GM19351 (cell line): ENCODE results near the gene UBE3C.
A peak's percentile ranks its signal among the peaks of the same experiment; 100 is the strongest.

Experiments used
- ATAC-seq: cut with Tn5 transposase; IDR thresholded peaks from one replicate; pipeline ENCODE4 v1.9.1; 2021; ENCODE audit warnings: mild to moderate bottlenecking, moderate library complexity; ENCODE audit not compliant: unreplicated experiment

UBE3C gene

DNA sequence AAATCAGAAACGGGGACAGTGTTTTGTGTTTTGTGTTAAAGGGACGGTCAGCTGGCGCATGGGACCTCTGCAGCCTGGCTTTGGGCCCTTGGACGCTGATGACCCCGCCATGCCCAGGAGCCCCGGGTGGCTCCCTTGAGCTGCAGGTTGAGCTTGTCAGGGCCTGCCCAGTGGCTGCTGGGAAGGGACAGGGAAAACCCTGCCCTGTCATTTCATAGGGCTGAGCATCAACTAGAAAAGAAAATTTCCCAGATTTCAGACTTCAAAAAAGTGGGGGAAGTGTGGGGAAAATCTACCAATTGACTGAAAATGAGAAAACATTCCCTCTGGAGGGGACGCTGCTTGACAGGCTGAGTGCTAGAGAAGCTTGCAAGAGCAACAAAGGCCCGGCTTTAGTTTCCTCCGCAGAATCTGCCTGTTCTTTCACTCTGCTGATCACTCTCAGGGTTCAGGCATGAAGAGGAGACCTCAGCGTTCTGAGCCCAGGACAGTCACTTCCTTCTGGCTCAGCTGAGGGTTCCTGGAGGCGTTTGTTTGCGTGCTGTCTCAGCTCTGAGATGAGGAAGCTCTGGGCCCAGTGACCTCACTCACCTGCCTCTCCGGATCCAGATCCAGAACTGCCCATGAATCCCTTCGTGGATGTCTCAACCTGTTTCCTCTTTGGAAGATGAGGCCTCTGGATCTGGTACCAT, 179.4 kb downstream of the UBE3C start:
- ATAC-seq, result peak; percentile 82
